Endothelial cell of umbilical vein (primary cell): ENCODE data around the gene ZNF487. TPM values are rescaled to one million over a fixed set of nuclear protein-coding genes. Genes with fewer than 3 reads are reported as not detected.

Source experiments
- BruUV-seq: library from RNA; stranded (reverse); fragments of 400-500 nt; replicated peaks from 2 replicates; lab custom pipeline; 2021; lab: Mats Ljungman, UMichigan
- CTCF ChIA-PET: fragments of 300-600, 350-600 bp; sonication (Branson Sonifier 250); formaldehyde crosslinking; loops from one replicate; lab custom pipeline; 2021; ENCODE audit warnings: antibody characterized with exemption, inconsistent platforms; lab: Charles Lee
- POLR2A ChIA-PET: fragments of 300-600, 350-600 bp; sonication (Branson Sonifier 250); formaldehyde crosslinking; loops from one replicate; lab custom pipeline; 2021; ENCODE audit warnings: antibody characterized with exemption, inconsistent platforms; lab: Charles Lee
- DNase-seq: peaks from one replicate; pipeline ENCODE4 v3.0.0-alpha.2; 2011; ENCODE audit warnings: low read depth, low spot score
- FAIRE-seq: peaks from 2 replicates; lab custom pipeline; 2011; peaks lifted over from hg19 to GRCh38; lab: Jason Lieb, UNC
- H2AFZ ChIP-seq: 2 replicates; pipeline ENCODE4 v1.6.0; 2012; ENCODE audit warnings: low read depth, low read length, control low read depth, inconsistent platforms
- H3K27ac ChIP-seq: 2 replicates; pipeline ENCODE4 v1.5.1; 2011; ENCODE audit warnings: low read depth, mild to moderate bottlenecking, control low read depth, low read length, moderate library complexity; ENCODE audit not compliant: insufficient read depth
- H3K27me3 ChIP-seq, 2 experiments: 2 replicates each; pipeline versions ENCODE4 v1.6.0 to v1.6.1; 2011; ENCODE audit warnings: low read length in 2 of 2, mixed read lengths in 1 of 2; ENCODE audit not compliant: control insufficient read depth in 2 of 2, insufficient read depth in 2 of 2
- H3K36me3 ChIP-seq, 2 experiments: 2 replicates in 1 of 2; 3 replicates in 1 of 2; pipeline ENCODE4 v1.5.1; 2011; ENCODE audit warnings: low read length in 2 of 2, mild to moderate bottlenecking in 1 of 2, moderate library complexity in 1 of 2; ENCODE audit not compliant: control insufficient read depth in 2 of 2, insufficient read depth in 2 of 2; ENCODE audit errors: extremely low read depth in 1 of 2
- H3K4me1 ChIP-seq: 3 replicates; pipeline ENCODE4 v1.5.1; 2011; ENCODE audit warnings: mild to moderate bottlenecking, low read length; ENCODE audit not compliant: control insufficient read depth, insufficient read depth; ENCODE audit errors: extremely low read depth
- H3K4me2 ChIP-seq: 2 replicates; pipeline ENCODE4 v1.6.1; 2011; ENCODE audit warnings: low read length, control low read depth, mixed read lengths; ENCODE audit not compliant: insufficient read depth
- H3K4me3 ChIP-seq, 3 experiments: fragments of 200-600 bp in 1 of 3; sonication (generic), shearing (Covaris generic) in 1 of 3; replicated peaks in 1 of 3; 2 replicates each; pipeline ENCODE4 v1.5.1; 2011 to 2016; ENCODE audit warnings: control low read depth in 3 of 3, low read length in 3 of 3, mild to moderate bottlenecking in 2 of 3, inconsistent platforms in 1 of 3, low read depth in 1 of 3, moderate library complexity in 1 of 3; ENCODE audit not compliant: insufficient read depth in 1 of 3
- H3K79me2 ChIP-seq: 2 replicates; pipeline ENCODE4 v1.6.0; 2012; ENCODE audit warnings: low read length, inconsistent platforms; ENCODE audit not compliant: control insufficient read depth, insufficient read depth
- H3K9ac ChIP-seq: replicated peaks from 2 replicates; pipeline ENCODE3; 2011; ENCODE audit warnings: low read length, control low read depth; ENCODE audit not compliant: insufficient read depth; ENCODE audit errors: extremely low read depth
- H3K9me1 ChIP-seq: replicated peaks from 3 replicates; pipeline ENCODE4 v1.6.0; 2011; ENCODE audit warnings: mild to moderate bottlenecking, low read length; ENCODE audit not compliant: control insufficient read depth, insufficient read depth; ENCODE audit errors: extremely low read depth
- H3K9me3 ChIP-seq: replicated peaks from 2 replicates; pipeline ENCODE4 v1.5.1; 2012; ENCODE audit warnings: low read length, inconsistent platforms; ENCODE audit not compliant: control insufficient read depth, insufficient read depth
- H4K20me1 ChIP-seq: replicated peaks from 2 replicates; pipeline ENCODE3; 2011; ENCODE audit warnings: mild to moderate bottlenecking, low read length; ENCODE audit not compliant: control insufficient read depth, insufficient read depth; ENCODE audit errors: extremely low read depth
- CTCF ChIP-seq, 2 donors: IDR thresholded peaks; 1 replicate in 1 of 2; 2 replicates in 1 of 2; pipeline ENCODE4 v1.5.1; 2011; ENCODE audit warnings: low read length in 2 of 2, mild to moderate bottlenecking in 2 of 2, moderate library complexity in 2 of 2, control low read depth in 1 of 2, inconsistent platforms in 1 of 2, low read depth in 1 of 2; ENCODE audit not compliant: insufficient read depth in 1 of 2; ENCODE audit errors: extremely low read depth in 1 of 2
- EZH2 ChIP-seq: IDR thresholded peaks from 2 replicates; pipeline ENCODE4 v1.6.1; 2012; ENCODE audit warnings: borderline replicate concordance, low read depth, mild to moderate bottlenecking, moderate library complexity, low read length, inconsistent platforms; ENCODE audit not compliant: severe bottlenecking
- FOS ChIP-seq: IDR thresholded peaks from 2 replicates; pipeline ENCODE4 v1.6.1; 2011; ENCODE audit warnings: mild to moderate bottlenecking, low read length, moderate library complexity, borderline replicate concordance; ENCODE audit not compliant: insufficient read depth
- GATA2 ChIP-seq: IDR thresholded peaks from 2 replicates; pipeline ENCODE4 v1.7.0; 2011; ENCODE audit warnings: low read depth, mild to moderate bottlenecking, moderate library complexity, mixed read lengths, low read length; ENCODE audit not compliant: insufficient read length, insufficient read depth
- JUN ChIP-seq: IDR thresholded peaks from 2 replicates; pipeline ENCODE4 v1.6.1; 2011; ENCODE audit warnings: borderline replicate concordance, low read depth; ENCODE audit not compliant: insufficient read length, insufficient read depth
- MAX ChIP-seq: IDR thresholded peaks from 2 replicates; pipeline ENCODE4 v1.6.1; 2011; ENCODE audit not compliant: insufficient read depth, insufficient read length
- MYC ChIP-seq: IDR thresholded peaks from one replicate; pipeline ENCODE4 v1.6.1; 2011; ENCODE audit warnings: mild to moderate bottlenecking, low read depth, low read length
- POLR2A ChIP-seq: IDR thresholded peaks from 2 replicates; pipeline ENCODE4 v1.6.1; 2012; ENCODE audit warnings: low read depth, mild to moderate bottlenecking, control low read depth, low read length
- POLR2AphosphoS5 ChIP-seq: IDR thresholded peaks from 2 replicates; pipeline ENCODE4 v1.6.1; 2012; ENCODE audit warnings: low read depth, mild to moderate bottlenecking, control low read depth, low read length, moderate library complexity; ENCODE audit not compliant: insufficient read depth
- dilution Hi-C: fragments of 300-500 bp; cut with MboI; formaldehyde crosslinking; loops from one replicate; pipeline ENCODE4 v1.15.0; 2019; ENCODE audit warnings: low sequenced_read_pairs; ENCODE audit not compliant: extremely low pct_ligation_motif_present
- intact Hi-C: fragments of 100-400 bp; cut with micrococcal nuclease; formaldehyde crosslinking; loops from one replicate; pipeline ENCODE4 v1.10.0; 2022
- polyA plus RNA-seq, 4 experiments: library from polyadenylated mRNA; depleted of rRNA in 3 of 4; stranded (reverse) in 3 of 4; unstranded in 1 of 4; fragments of >200 nt; gene quantifications; 2 replicates each; pipeline versions ENCODE4 v1.2.1 to v1.2.3, GENCODE V29; 2011 to 2012; ENCODE audit warnings: missing spikeins in 1 of 4
- small RNA-seq: library from RNA; depleted of rRNA; stranded (forward); fragments of <200 nt; gene quantifications from one replicate; pipeline ENCODE3, GENCODE V24; 2012; ENCODE audit warnings: low replicate concordance, low read depth; ENCODE audit not compliant: insufficient read depth, insufficient read length
- total RNA-seq: library from RNA; stranded (reverse); gene quantifications from 2 replicates; pipeline ENCODE4 v1.2.3, GENCODE V29; 2021

ZNF487 gene
- total and polyA plus RNA-seq, 2 donors (not counting 3 experiments of a cell fraction or from before 2014, with no cell fraction given) = 2.1 to 2.6 TPM

GRCh38 chr10:43524434-43525247 lies 87.7 kb downstream of the ZNF487 start:
- H3K4me2 ChIP-seq = no peak overlapping the region
- CTCF ChIA-PET = no interaction called here
- no peak for FAIRE-seq
- no peaks in the 10 kb centered on the region for H4K20me1 ChIP-seq
- H3K4me1 ChIP-seq = no peaks in the 10 kb centered on the region
- dilution Hi-C loops (no loop called here), intact Hi-C loops (no loop called here)
- no peaks in the 10 kb centered on the region for H3K27me3 ChIP-seq
- no peaks in the 10 kb centered on the region for H3K9me1 ChIP-seq
- no peaks in the 10 kb centered on the region for H3K36me3 ChIP-seq
- POLR2A ChIA-PET = no interaction called here
- no TSS peak for BruUV-seq
- DNase-seq = no peak
- no peak overlapping the region for H3K9ac ChIP-seq
- H3K4me3 ChIP-seq = no peak overlapping the region
- TF ChIP-seq EZH2 = no peak
- no peak for TF ChIP-seq POLR2AphosphoS5
- TF ChIP-seq CTCF (IDR thresholded peaks at IDR 0.05; ENCODE audit: extremely low read depth in 1 of 2, insufficient read depth in 1 of 2, low read depth in 1 of 2, low read length in 2 of 2) = no peak
- no peak for TF ChIP-seq MAX
- no peak for TF ChIP-seq MYC
- TF ChIP-seq GATA2 = no peak
- no peak for TF ChIP-seq JUN
- TF ChIP-seq POLR2A = no peak
- no peak for TF ChIP-seq FOS
- no peaks in the 10 kb centered on the region for H3K9me3 ChIP-seq
- no peak overlapping the region for H2AFZ ChIP-seq
- H3K27ac ChIP-seq = no peak overlapping the region
- H3K79me2 ChIP-seq = no peaks in the 10 kb centered on the region

Small RNA genes within 50 kb of the gene (small RNA-seq; reads per million reads assigned to genes)
- not detected for gene RNU7-193P
- not detected for gene SNORD3J

Other genes starting within 250 kb of the ZNF487 start
- gene RASGEF1A, start 170.0 kb upstream of the ZNF487 start, total RNA-seq = 0.51 and 1.6 TPM in 2 replicates
- gene RASGEF1A, start 170.0 kb upstream of the ZNF487 start, polyA plus RNA-seq = 1.5 and 1.6 TPM in 2 replicates
- gene FXYD4, start 65.5 kb upstream of the ZNF487 start, total RNA-seq = not detected in 2 replicates
- gene FXYD4, start 65.5 kb upstream of the ZNF487 start, polyA plus RNA-seq = not detected in 2 replicates
- 215 and 230 TPM in 2 replicates for gene HNRNPF, start 27.9 kb upstream of the ZNF487 start, total RNA-seq
- gene HNRNPF, start 27.9 kb upstream of the ZNF487 start, polyA plus RNA-seq = 126 and 144 TPM in 2 replicates
- gene ZNF239, start 137.5 kb downstream of the ZNF487 start, total RNA-seq = 0.44 and 0.51 TPM in 2 replicates
- gene ZNF239, start 137.5 kb downstream of the ZNF487 start, polyA plus RNA-seq = 0.30 and 0.40 TPM in 2 replicates
- gene ZNF485, start 169.3 kb downstream of the ZNF487 start, total RNA-seq = 1.2 and 1.7 TPM in 2 replicates
- gene ZNF485, start 169.3 kb downstream of the ZNF487 start, polyA plus RNA-seq = 0.16 and 1.0 TPM in 2 replicates
- gene ZNF32, start 211.8 kb downstream of the ZNF487 start, total RNA-seq = 14.4 and 14.5 TPM in 2 replicates
- 11.2 and 12.5 TPM in 2 replicates for gene ZNF32, start 211.8 kb downstream of the ZNF487 start, polyA plus RNA-seq